ENCODE results near the gene RASL11B. TPM values are rescaled to one million over a fixed set of nuclear protein-coding genes. Genes with fewer than 3 reads are reported as not detected.

Gene RASL11B
- total RNA-seq, 1 experiment from 2014 or later = 1.2 TPM

- DNase-seq (ENCODE audit: low read depth) = no peak
Measured at GRCh38 chr4:52915191-52915590, 53.1 kb downstream of the RASL11B start.

- DNase-seq (ENCODE audit: low read depth) = peak; percentile 3
Measured at GRCh38 chr4:52915730-52916300, 53.7 kb downstream of the RASL11B start.

Other genes starting within 250 kb of the RASL11B start
- 11.1 and 12.6 TPM in 2 replicates for gene USP46, start 203.0 kb upstream of the RASL11B start, total RNA-seq (2014; rRNA removed; shearing (Covaris generic))
- 0.12 and 0.39 TPM in 2 replicates for gene ERVMER34-1, start 110.9 kb upstream of the RASL11B start, total RNA-seq (2014; rRNA removed; shearing (Covaris generic))

Data from RPMI7951 (cell line).